Type B pancreatic cell (in vitro differentiated cells): ENCODE results near the gene DISP1. TPM values are rescaled to one million over a fixed set of nuclear protein-coding genes. Genes with fewer than 3 reads are reported as not detected.

Experiments
- DNase-seq: peaks from one replicate; pipeline ENCODE4 v3.0.0; 2021; ENCODE audit warnings: mixed read lengths; ENCODE audit not compliant: unreplicated experiment; ENCODE audit errors: extremely low spot score
- H3K27ac Mint-ChIP-seq: 2 replicates; pipeline ENCODE4 v1.8.0; 2021; ENCODE audit warnings: mild to moderate bottlenecking, mixed read lengths
- H3K27me3 Mint-ChIP-seq: 2 replicates; pipeline ENCODE4 v1.8.0; 2021; ENCODE audit warnings: mixed read lengths
- H3K36me3 Mint-ChIP-seq: 2 replicates; pipeline ENCODE4 v1.8.0; 2021; ENCODE audit warnings: mixed read lengths
- H3K4me1 Mint-ChIP-seq: one replicate; pipeline ENCODE4 v1.8.0; 2021; ENCODE audit warnings: mixed read lengths; ENCODE audit not compliant: unreplicated experiment
- H3K4me3 Mint-ChIP-seq: 2 replicates; pipeline ENCODE4 v1.8.0; 2021; ENCODE audit warnings: mild to moderate bottlenecking, mixed read lengths
- H3K9me3 Mint-ChIP-seq: 2 replicates; pipeline ENCODE4 v1.8.0; 2021; ENCODE audit warnings: mixed read lengths
- total RNA-seq: library from RNA; stranded (reverse); gene quantifications from 2 replicates; pipeline ENCODE4 v1.2.1, GENCODE V29; 2021; ENCODE audit warnings: low replicate concordance
- TF ChIP-seq, protein P1 (sequence below): fragments of 200-600 bp; sonication (generic); conservative IDR thresholded peaks from 2 replicates; pipeline ENCODE4 v1.5.0; 2021; ENCODE audit warnings: antibody characterized with exemption, mild to moderate bottlenecking

Gene DISP1
- total RNA-seq, 1 donor from 2014 or later: 15.8 TPM

DNA sequence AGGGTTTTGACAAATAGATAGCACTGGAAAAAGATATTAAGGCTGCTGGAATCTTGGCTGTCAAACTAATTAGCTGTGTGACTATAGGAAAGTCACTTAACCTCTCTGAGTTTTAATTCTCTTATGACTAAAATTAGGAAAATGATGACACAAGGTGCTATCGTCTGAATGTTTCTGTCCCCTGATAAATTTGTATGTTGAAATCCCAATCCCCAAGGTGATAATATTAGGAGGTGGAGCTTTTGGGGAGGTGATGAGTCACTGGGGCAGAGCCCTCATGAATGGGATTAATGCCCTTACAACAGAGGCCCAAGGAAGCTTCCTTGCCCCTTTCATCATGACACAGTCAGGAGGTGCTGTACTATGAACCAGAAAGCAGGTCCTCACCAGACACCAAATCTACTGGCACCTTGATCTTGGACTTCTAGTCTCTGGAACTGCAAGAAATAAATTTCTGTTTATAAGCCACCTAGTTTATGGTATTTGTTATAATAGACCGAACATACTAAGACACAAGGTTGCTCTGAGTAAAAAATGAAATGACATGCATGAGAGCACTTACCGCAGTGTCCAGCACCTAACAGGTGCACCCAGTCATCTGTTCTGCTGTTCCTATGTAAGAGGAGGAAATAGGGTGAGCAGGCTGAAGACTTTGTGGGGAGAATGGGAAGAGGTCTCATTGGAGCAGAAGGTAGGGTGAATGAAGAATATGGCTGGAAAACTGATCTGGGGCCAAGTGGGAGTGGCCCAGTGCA is 26.3 kb upstream of the DISP1 start:
- Mint-ChIP-seq H3K27me3 (peaks cover 9% of the 10 kb centered on the region), H3K36me3 (no peaks in the 10 kb centered on the region), H3K9me3 (no peaks in the 10 kb centered on the region), H3K4me3 (no peak overlapping the region), H3K4me1 (peaks cover 29% of the 10 kb centered on the region), H3K27ac (no peak overlapping the region)
- TF ChIP-seq, protein P1, sequence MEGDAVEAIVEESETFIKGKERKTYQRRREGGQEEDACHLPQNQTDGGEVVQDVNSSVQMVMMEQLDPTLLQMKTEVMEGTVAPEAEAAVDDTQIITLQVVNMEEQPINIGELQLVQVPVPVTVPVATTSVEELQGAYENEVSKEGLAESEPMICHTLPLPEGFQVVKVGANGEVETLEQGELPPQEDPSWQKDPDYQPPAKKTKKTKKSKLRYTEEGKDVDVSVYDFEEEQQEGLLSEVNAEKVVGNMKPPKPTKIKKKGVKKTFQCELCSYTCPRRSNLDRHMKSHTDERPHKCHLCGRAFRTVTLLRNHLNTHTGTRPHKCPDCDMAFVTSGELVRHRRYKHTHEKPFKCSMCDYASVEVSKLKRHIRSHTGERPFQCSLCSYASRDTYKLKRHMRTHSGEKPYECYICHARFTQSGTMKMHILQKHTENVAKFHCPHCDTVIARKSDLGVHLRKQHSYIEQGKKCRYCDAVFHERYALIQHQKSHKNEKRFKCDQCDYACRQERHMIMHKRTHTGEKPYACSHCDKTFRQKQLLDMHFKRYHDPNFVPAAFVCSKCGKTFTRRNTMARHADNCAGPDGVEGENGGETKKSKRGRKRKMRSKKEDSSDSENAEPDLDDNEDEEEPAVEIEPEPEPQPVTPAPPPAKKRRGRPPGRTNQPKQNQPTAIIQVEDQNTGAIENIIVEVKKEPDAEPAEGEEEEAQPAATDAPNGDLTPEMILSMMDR: no peak
- DNase-seq: no peak

DNA sequence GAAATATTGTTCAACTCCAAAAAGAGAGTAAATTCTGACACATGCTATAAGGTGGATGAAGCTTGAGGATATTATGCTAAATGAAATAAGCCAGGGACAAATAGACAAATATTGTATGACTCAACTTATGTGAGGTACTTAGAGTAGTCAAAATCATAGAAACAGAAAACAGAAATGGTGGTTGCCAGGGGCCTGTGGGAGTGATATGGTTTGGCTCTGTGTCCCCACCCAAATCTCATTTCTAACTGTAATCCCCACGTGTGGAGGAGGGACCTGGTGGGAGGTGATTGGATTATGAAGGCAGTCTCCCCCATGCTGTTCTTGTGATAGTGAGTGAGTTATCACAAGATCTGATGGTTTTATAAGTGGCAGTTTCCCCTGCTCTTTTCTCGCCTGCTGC is 24.7 kb upstream of the DISP1 start:
- no peaks in the 10 kb centered on the region for H3K36me3 Mint-ChIP-seq
- no peak overlapping the region for H3K4me3 Mint-ChIP-seq
- peaks cover 29% of the 10 kb centered on the region for H3K4me1 Mint-ChIP-seq
- TF ChIP-seq, protein P1: no peak
- no peak overlapping the region for H3K27ac Mint-ChIP-seq
- peaks cover 9% of the 10 kb centered on the region for H3K27me3 Mint-ChIP-seq
- no peaks in the 10 kb centered on the region for H3K9me3 Mint-ChIP-seq
- no peak for DNase-seq

DNA sequence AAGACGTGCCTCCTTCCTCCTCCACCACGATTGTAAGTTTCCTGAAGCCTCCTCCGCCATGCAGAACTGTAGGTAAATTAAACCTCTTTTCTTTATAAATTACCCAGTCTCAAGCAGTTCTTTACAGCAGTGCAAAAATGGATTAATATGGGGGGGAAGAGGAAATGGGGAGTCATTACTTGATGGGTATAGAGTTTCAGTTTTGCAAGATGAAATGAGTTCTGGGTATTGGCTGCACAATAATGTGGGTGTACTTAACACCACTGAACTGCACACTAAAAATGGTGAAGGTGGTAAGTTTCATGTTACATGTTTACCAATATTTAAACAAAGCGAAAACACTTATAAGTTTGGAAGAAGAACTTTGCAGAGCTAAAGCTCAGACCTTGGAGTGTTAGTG is 24.3 kb upstream of the DISP1 start:
- TF ChIP-seq, protein P1: no peak
- no peak for DNase-seq
- Mint-ChIP-seq H3K27ac (no peak overlapping the region), H3K9me3 (no peaks in the 10 kb centered on the region), H3K36me3 (no peaks in the 10 kb centered on the region), H3K4me3 (no peak overlapping the region), H3K27me3 (peaks cover 9% of the 10 kb centered on the region), H3K4me1 (peaks cover 26% of the 10 kb centered on the region)

DNA sequence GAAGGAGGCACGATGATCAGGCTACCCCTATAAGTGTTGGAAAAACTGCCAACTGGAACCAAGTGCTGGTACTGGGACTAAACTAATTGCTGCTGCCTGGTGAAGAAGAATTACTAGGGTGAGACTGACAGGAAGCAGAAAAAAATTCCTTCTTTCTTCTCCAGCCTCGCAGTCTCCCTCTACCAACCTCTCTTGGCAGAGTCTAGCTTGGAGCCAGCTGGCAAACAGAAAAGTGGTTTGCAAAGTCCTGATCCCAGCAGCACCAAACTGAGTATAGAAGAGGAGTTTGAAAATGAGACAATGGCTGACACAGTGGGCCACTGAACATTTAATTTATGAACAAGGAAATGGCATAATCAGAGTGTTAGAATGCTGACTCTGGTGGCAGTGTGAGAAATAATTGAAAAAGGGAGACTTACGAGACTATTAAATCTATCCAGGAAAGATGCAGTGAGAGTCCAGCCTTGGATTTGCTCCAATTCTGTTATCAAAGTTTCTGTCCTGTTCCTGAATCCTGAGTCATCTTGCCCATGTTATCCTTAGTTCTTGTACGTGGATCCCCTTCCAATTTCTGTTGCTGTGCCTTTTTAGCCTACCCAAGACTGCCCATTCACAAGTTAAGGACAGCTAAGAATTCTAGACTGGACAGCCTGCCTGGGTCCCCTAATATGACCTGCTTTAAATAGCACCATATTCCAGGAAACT is 23.7 kb upstream of the DISP1 start:
- no peaks in the 10 kb centered on the region for H3K36me3 Mint-ChIP-seq
- DNase-seq: no peak
- H3K9me3 Mint-ChIP-seq: no peaks in the 10 kb centered on the region
- TF ChIP-seq, protein P1: no peak
- peaks cover 7% of the 10 kb centered on the region for H3K27me3 Mint-ChIP-seq
- H3K4me1 Mint-ChIP-seq: peaks cover 24% of the 10 kb centered on the region
- no peak overlapping the region for H3K27ac Mint-ChIP-seq
- H3K4me3 Mint-ChIP-seq: no peak overlapping the region

DNA sequence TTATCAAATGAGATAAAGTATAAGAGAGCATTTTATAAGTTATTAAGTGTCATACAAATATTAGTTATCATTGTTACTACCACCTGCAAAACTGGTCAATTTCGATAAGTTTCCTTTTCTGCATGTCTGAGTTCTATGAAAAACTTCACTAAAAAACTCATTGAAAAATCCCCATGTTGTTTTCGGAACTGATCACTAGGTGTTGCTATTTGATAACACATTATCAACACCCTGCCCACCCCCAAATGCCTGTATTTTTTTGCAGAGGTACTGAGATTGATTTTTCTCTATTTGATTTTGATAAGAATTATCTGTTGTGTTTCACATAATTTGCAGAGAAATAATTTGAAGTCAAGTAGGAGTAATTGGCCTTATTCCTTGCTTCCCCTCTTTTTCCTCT is 22.1 kb upstream of the DISP1 start:
- Mint-ChIP-seq H3K4me3 (no peak overlapping the region), H3K27ac (no peak overlapping the region), H3K4me1 (peaks cover 16% of the 10 kb centered on the region), H3K27me3 (peaks cover 6% of the 10 kb centered on the region), H3K9me3 (no peaks in the 10 kb centered on the region), H3K36me3 (no peaks in the 10 kb centered on the region)
- no peak for DNase-seq
- TF ChIP-seq, protein P1: peak; percentile 82
